SK-N-SH (cell line): ENCODE measurements around the gene ACE. TPM values are rescaled to one million over a fixed set of nuclear protein-coding genes. Genes with fewer than 3 reads are reported as not detected.

Experiments
- CTCF ChIA-PET: fragments of 300-600, 350-600 bp; formaldehyde crosslinking; extraction: SDS; loops from one replicate; lab custom pipeline; 2021; lab: Yijun Ruan, JAX
- POLR2A ChIA-PET: fragments of 350-600 bp; sonication (Branson Sonifier 250); formaldehyde crosslinking; extraction: SDS; loops from one replicate; lab custom pipeline; 2020; ENCODE audit warnings: antibody characterized with exemption, inconsistent platforms; lab: Yijun Ruan, JAX
- DNase-seq: peaks from one replicate; pipeline ENCODE4 v3.0.0; 2012
- H2AFZ ChIP-seq: fragments of 200-600 bp; sonication (generic); 2 replicates; pipeline ENCODE4 v1.8.1; 2016; ENCODE audit warnings: antibody characterized with exemption, mild to moderate bottlenecking, low read depth
- H3F3A ChIP-seq: fragments of 200-600 bp; sonication (generic); replicated peaks from 2 replicates; pipeline ENCODE3; 2016; ENCODE audit warnings: antibody characterized with exemption, mild to moderate bottlenecking; ENCODE audit not compliant: insufficient read depth
- H3K27ac ChIP-seq, 2 experiments: fragments of 200-500 bp in 1 of 2; fragments of 200-600 bp in 1 of 2; sonication (Bioruptor generic) in 1 of 2; sonication (generic), shearing (Covaris generic) in 1 of 2; 2 replicates each; pipeline versions ENCODE4 v1.5.1 to v1.6.1; 2014 to 2016; ENCODE audit warnings: low read depth in 2 of 2, inconsistent platforms in 1 of 2, low read length in 1 of 2, mild to moderate bottlenecking in 1 of 2, mixed read lengths in 1 of 2
- H3K27me3 ChIP-seq: fragments of 200-600 bp; sonication (generic), shearing (Covaris generic); 2 replicates; pipeline ENCODE4 v1.6.1; 2016; ENCODE audit warnings: mixed run types; ENCODE audit not compliant: insufficient read depth
- H3K36me3 ChIP-seq, 2 experiments: fragments of 200-500 bp in 1 of 2; fragments of 200-600 bp in 1 of 2; sonication (Bioruptor generic) in 1 of 2; sonication (generic) in 1 of 2; replicated peaks in 1 of 2; 2 replicates each; pipeline versions ENCODE3 to v1.5.1; 2014 to 2016; ENCODE audit warnings: low read length in 1 of 2, mild to moderate bottlenecking in 1 of 2; ENCODE audit not compliant: insufficient read depth in 2 of 2, control insufficient read depth in 1 of 2
- H3K4me1 ChIP-seq, 2 experiments: fragments of 200-500 bp in 1 of 2; fragments of 200-600 bp in 1 of 2; sonication (Bioruptor generic) in 1 of 2; sonication (generic), shearing (Covaris generic) in 1 of 2; 2 replicates each; pipeline versions ENCODE4 v1.5.1 to v1.6.1; 2014 to 2016; ENCODE audit warnings: low read depth in 1 of 2, low read length in 1 of 2, mixed run types in 1 of 2; ENCODE audit not compliant: insufficient read depth in 2 of 2, control insufficient read depth in 1 of 2
- H3K4me2 ChIP-seq: fragments of 200-600 bp; sonication (generic), shearing (Covaris generic); 2 replicates; pipeline ENCODE4 v1.6.1; 2017; ENCODE audit warnings: mixed run types
- H3K4me3 ChIP-seq, 2 experiments: fragments of 200-500 bp in 1 of 2; fragments of 200-600 bp in 1 of 2; sonication (Bioruptor generic) in 1 of 2; sonication (generic), shearing (Covaris generic) in 1 of 2; 2 replicates each; pipeline versions ENCODE4 v1.5.1 to v1.8.1; 2014 to 2016; ENCODE audit warnings: low read depth in 2 of 2, inconsistent platforms in 1 of 2, low read length in 1 of 2, mild to moderate bottlenecking in 1 of 2, mixed read lengths in 1 of 2, moderate library complexity in 1 of 2
- H3K79me2 ChIP-seq: fragments of 200-600 bp; sonication (generic); 2 replicates; pipeline ENCODE4 v1.8.1; 2017; ENCODE audit warnings: mild to moderate bottlenecking; ENCODE audit not compliant: insufficient read depth
- H3K9ac ChIP-seq: fragments of 200-600 bp; sonication (generic); 2 replicates; pipeline ENCODE4 v1.6.1; 2017; ENCODE audit warnings: mixed run types
- H3K9me2 ChIP-seq: fragments of 200-600 bp; sonication (generic); 2 replicates; pipeline ENCODE4 v1.6.1; 2017; ENCODE audit warnings: mixed run types
- H3K9me3 ChIP-seq: fragments of 200-600 bp; sonication (generic); 2 replicates; pipeline ENCODE4 v1.6.1; 2017; ENCODE audit warnings: mixed run types, mild to moderate bottlenecking, moderate library complexity
- H4K20me1 ChIP-seq: fragments of 200-600 bp; sonication (generic); 2 replicates; pipeline ENCODE4 v1.6.1; 2017; ENCODE audit warnings: mild to moderate bottlenecking, mixed run types; ENCODE audit not compliant: insufficient read depth
- CHD2 ChIP-seq: fragments of 150-350 bp; IDR thresholded peaks from 2 replicates; pipeline ENCODE4 v1.6.1; 2018; ENCODE audit warnings: low read length; ENCODE audit not compliant: partially characterized antibody
- EZH2phosphoT487 ChIP-seq: fragments of 200-600 bp; sonication (generic); IDR thresholded peaks from 2 replicates; pipeline ENCODE4 v1.6.1; 2017; ENCODE audit warnings: low read depth, mixed run types, mild to moderate bottlenecking, antibody characterized with exemption, moderate library complexity, borderline replicate concordance
- MEF2A ChIP-seq: IDR thresholded peaks from 2 replicates; pipeline ENCODE4 v1.4.0; 2012; ENCODE audit warnings: low read depth, borderline replicate concordance
- NFIC ChIP-seq: IDR thresholded peaks from 2 replicates; pipeline ENCODE4 v1.4.0; 2012; ENCODE audit warnings: borderline replicate concordance
- NRF1 ChIP-seq: IDR thresholded peaks from 2 replicates; pipeline ENCODE4 v1.6.1; 2012; ENCODE audit warnings: low read depth, mild to moderate bottlenecking, low read length
- RFX5 ChIP-seq: IDR thresholded peaks from 2 replicates; pipeline ENCODE4 v1.6.1; 2012; ENCODE audit warnings: mild to moderate bottlenecking, improper control_type of control experiment, low read length
- SIN3A ChIP-seq: IDR thresholded peaks from 2 replicates; pipeline ENCODE4 v1.6.1; 2012; ENCODE audit warnings: low read depth, mild to moderate bottlenecking, low read length, moderate library complexity, borderline replicate concordance
- SMC3 ChIP-seq: IDR thresholded peaks from 2 replicates; pipeline ENCODE4 v1.6.1; 2012; ENCODE audit warnings: low read depth, low read length, improper control_type of control experiment
- TAF1 ChIP-seq: IDR thresholded peaks from 2 replicates; pipeline ENCODE4 v1.6.1; 2012; ENCODE audit warnings: low read depth, mild to moderate bottlenecking, low read length, moderate library complexity, borderline replicate concordance
- TEAD4 ChIP-seq: IDR thresholded peaks from 2 replicates; pipeline ENCODE4 v1.4.0; 2012; ENCODE audit warnings: mild to moderate bottlenecking, borderline replicate concordance; ENCODE audit not compliant: insufficient read depth
- WGBS: methylation state at CpG from one replicate; pipeline ENCODE4 v1.1.6; 2017; ENCODE audit warnings: low lambda C conversion rate; 5-methylcytosine and 5-hydroxymethylcytosine counted together
- polyA plus RNA-seq, 3 experiments: library from polyadenylated mRNA; depleted of rRNA; stranded (reverse); fragments of >200 nt; gene quantifications; 2 replicates each; pipeline ENCODE4 v1.2.3, GENCODE V29; 2012
- TF ChIP-seq, protein P1 (sequence below): IDR thresholded peaks from 2 replicates; pipeline ENCODE4 v1.6.1; 2012; ENCODE audit warnings: mild to moderate bottlenecking, low read depth, low read length, moderate library complexity
- TF ChIP-seq, protein P2 (sequence below): fragments of 150-350 bp; IDR thresholded peaks from 2 replicates; pipeline ENCODE4 v1.6.1; 2016; ENCODE audit warnings: mild to moderate bottlenecking, low read depth, low read length
- TF ChIP-seq, protein P3 (sequence below): fragments of 150-350 bp; IDR thresholded peaks from 2 replicates; pipeline ENCODE4 v1.6.1; 2017; ENCODE audit warnings: antibody characterized with exemption, low read length, low read depth, borderline replicate concordance

Gene ACE
- polyA plus RNA-seq, 1 of the 3 experiments (the other 2 are of a cell fraction): 12.1 TPM

DNA sequence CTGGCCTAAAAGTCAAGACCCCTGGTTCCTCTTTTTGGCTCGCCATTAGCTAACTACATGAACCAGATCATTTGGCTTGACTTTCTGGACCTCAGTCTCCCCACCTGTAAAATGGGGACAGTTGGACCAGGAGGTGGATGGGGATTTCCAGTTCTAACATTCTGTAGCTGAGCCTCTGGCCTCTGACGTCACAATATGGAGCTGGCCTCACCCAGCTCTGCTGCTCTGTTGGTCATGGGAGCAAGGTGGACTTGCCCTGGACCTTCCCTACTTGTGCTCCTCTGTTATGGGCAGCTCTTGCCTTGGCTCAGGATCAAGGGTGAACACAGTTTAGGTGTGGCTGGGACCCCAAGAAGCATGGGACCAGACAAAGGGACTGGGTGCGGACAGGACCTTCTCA is 29.8 kb downstream of the ACE start:
- Histone ChIP-seq H3K9me2 (no peaks in the 10 kb centered on the region), H3K36me3 (no peaks in the 10 kb centered on the region), H2AFZ (no peak overlapping the region), H3K4me2 (no peak overlapping the region), H4K20me1 (no peaks in the 10 kb centered on the region), H3F3A (peaks cover 7% of the 10 kb centered on the region), H3K4me3 (no peak overlapping the region), H3K79me2 (no peaks in the 10 kb centered on the region), H3K27me3 (peaks cover 44% of the 10 kb centered on the region), H3K4me1 (no peaks in the 10 kb centered on the region), H3K9ac (no peak overlapping the region), H3K27ac (no peak overlapping the region), H3K9me3 (no peaks in the 10 kb centered on the region)
- TF ChIP-seq RFX5: no peak
- TF ChIP-seq SMC3: no peak
- TF ChIP-seq MEF2A: no peak
- no peak for TF ChIP-seq SIN3A
- TF ChIP-seq, protein P1, sequence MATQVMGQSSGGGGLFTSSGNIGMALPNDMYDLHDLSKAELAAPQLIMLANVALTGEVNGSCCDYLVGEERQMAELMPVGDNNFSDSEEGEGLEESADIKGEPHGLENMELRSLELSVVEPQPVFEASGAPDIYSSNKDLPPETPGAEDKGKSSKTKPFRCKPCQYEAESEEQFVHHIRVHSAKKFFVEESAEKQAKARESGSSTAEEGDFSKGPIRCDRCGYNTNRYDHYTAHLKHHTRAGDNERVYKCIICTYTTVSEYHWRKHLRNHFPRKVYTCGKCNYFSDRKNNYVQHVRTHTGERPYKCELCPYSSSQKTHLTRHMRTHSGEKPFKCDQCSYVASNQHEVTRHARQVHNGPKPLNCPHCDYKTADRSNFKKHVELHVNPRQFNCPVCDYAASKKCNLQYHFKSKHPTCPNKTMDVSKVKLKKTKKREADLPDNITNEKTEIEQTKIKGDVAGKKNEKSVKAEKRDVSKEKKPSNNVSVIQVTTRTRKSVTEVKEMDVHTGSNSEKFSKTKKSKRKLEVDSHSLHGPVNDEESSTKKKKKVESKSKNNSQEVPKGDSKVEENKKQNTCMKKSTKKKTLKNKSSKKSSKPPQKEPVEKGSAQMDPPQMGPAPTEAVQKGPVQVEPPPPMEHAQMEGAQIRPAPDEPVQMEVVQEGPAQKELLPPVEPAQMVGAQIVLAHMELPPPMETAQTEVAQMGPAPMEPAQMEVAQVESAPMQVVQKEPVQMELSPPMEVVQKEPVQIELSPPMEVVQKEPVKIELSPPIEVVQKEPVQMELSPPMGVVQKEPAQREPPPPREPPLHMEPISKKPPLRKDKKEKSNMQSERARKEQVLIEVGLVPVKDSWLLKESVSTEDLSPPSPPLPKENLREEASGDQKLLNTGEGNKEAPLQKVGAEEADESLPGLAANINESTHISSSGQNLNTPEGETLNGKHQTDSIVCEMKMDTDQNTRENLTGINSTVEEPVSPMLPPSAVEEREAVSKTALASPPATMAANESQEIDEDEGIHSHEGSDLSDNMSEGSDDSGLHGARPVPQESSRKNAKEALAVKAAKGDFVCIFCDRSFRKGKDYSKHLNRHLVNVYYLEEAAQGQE: no peak
- TF ChIP-seq NRF1: no peak
- TF ChIP-seq EZH2phosphoT487: no peak
- no peak for TF ChIP-seq CHD2
- TF ChIP-seq TAF1: no peak
- ChIA-PET CTCF (interaction anchor here (0.9 to 1.1 kb wide), 2 partner anchors 9 to 12 kb away, joined by 4 read pairs; no protein-coding TSS in a partner anchor), POLR2A (no interaction called here)
- DNase-seq: no peak
- 57% methylated on average over 3 of the region's 3 CpGs for WGBS

DNA sequence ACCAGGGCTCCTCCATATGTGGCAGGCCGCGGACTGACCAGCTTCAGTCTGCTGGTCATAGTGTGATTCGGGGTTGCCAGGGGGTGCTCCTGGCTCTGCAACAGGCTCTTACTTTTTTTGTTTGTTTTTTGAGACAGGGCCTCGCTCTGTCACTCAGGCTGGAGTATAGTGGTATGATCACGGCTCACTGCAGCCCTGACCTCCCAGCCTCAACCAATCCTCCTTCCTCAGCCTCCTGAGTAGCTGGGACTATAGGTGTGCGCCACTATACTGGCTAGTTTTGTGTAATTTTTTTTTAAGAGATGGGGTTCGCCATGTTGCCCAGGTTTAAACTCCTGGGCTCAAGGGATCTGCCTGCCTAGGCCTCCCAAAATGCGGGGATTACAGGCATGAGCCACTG is 34.5 kb downstream of the ACE start:
- Histone ChIP-seq H3K27ac (no peak overlapping the region), H3K9ac (no peak overlapping the region), H3K4me3 (no peak overlapping the region), H3K36me3 (no peaks in the 10 kb centered on the region), H2AFZ (no peak overlapping the region), H3K4me2 (no peak overlapping the region), H3K4me1 (no peaks in the 10 kb centered on the region), H3K27me3 (peaks cover 27% of the 10 kb centered on the region), H3F3A (no peaks in the 10 kb centered on the region), H3K9me3 (no peaks in the 10 kb centered on the region), H3K9me2 (no peaks in the 10 kb centered on the region), H4K20me1 (no peaks in the 10 kb centered on the region), H3K79me2 (no peaks in the 10 kb centered on the region)
- CTCF ChIA-PET: interaction anchor here (0.6 to 1.7 kb wide), 2 partner anchors 78 to 86 kb away, joined by 3 to 6 read pairs; no protein-coding TSS in a partner anchor
- TF ChIP-seq, protein P2, sequence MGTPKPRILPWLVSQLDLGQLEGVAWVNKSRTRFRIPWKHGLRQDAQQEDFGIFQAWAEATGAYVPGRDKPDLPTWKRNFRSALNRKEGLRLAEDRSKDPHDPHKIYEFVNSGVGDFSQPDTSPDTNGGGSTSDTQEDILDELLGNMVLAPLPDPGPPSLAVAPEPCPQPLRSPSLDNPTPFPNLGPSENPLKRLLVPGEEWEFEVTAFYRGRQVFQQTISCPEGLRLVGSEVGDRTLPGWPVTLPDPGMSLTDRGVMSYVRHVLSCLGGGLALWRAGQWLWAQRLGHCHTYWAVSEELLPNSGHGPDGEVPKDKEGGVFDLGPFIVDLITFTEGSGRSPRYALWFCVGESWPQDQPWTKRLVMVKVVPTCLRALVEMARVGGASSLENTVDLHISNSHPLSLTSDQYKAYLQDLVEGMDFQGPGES: no peak
- no peak for TF ChIP-seq SMC3
- TF ChIP-seq NFIC: no peak
- TF ChIP-seq TEAD4: no peak
- TF ChIP-seq, protein P3, sequence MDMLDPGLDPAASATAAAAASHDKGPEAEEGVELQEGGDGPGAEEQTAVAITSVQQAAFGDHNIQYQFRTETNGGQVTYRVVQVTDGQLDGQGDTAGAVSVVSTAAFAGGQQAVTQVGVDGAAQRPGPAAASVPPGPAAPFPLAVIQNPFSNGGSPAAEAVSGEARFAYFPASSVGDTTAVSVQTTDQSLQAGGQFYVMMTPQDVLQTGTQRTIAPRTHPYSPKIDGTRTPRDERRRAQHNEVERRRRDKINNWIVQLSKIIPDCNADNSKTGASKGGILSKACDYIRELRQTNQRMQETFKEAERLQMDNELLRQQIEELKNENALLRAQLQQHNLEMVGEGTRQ: no peak
- DNase-seq: no peak
- POLR2A ChIA-PET: interaction anchor here (1.3 kb wide), 1 partner anchor 8 kb away, joined by 3 read pairs; no protein-coding TSS in a partner anchor
- WGBS: 69% methylated on average over 8 of the region's 8 CpGs
